IMR-90 (cell line): ENCODE results near the gene BSND. TPM values are rescaled to one million over a fixed set of nuclear protein-coding genes. Genes with fewer than 3 reads are reported as not detected.

ENCODE experiments used
- ATAC-seq: fragments of 200-7000 bp; cut with Tn5 transposase; 2 replicates; pipeline ENCODE4 v1.9.1; 2020; ENCODE audit warnings: low read depth, mild to moderate bottlenecking, moderate library complexity
- BruUV-seq: library from RNA; stranded (reverse); fragments of 400-500 nt; replicated peaks from 2 replicates; lab custom pipeline; 2021; lab: Mats Ljungman, UMichigan
- CTCF ChIA-PET: fragments of 300-600 bp; formaldehyde crosslinking; extraction: SDS; loops from one replicate; lab custom pipeline; 2021; ENCODE audit warnings: antibody characterized with exemption; lab: Yijun Ruan, JAX
- POLR2A ChIA-PET: fragments of 300-600 bp; sonication (Branson Sonifier 250); formaldehyde crosslinking; loops from one replicate; lab custom pipeline; 2022; ENCODE audit warnings: antibody characterized with exemption; ENCODE audit not compliant: unreplicated experiment; lab: Charles Lee
- DNase-seq: peaks from one replicate; pipeline ENCODE4 v3.0.0; 2013
- H2AFZ ChIP-seq: replicated peaks from 2 replicates; pipeline ENCODE3; 2013; ENCODE audit warnings: low read length, mild to moderate bottlenecking; ENCODE audit not compliant: poor library complexity
- H2AK5ac ChIP-seq: 2 replicates; pipeline ENCODE4 v1.6.1; 2013; ENCODE audit warnings: low read depth, low read length, inconsistent platforms
- H2AK9ac ChIP-seq: replicated peaks from 2 replicates; pipeline ENCODE3; 2013; ENCODE audit warnings: mild to moderate bottlenecking, low read depth, low read length, moderate library complexity; ENCODE audit not compliant: poor library complexity
- H2BK120ac ChIP-seq: 2 replicates; pipeline ENCODE4 v1.6.1; 2013; ENCODE audit warnings: low read depth, low read length, inconsistent platforms
- H2BK15ac ChIP-seq: 3 replicates; pipeline ENCODE4 v1.6.1; 2013; ENCODE audit warnings: low read depth, low read length, inconsistent platforms
- H2BK20ac ChIP-seq: 2 replicates; pipeline ENCODE4 v1.6.1; 2013; ENCODE audit warnings: low read depth, mild to moderate bottlenecking, inconsistent platforms, low read length, moderate library complexity
- H2BK5ac ChIP-seq: 2 replicates; pipeline ENCODE4 v1.6.1; 2013; ENCODE audit warnings: mild to moderate bottlenecking, low read depth, low read length, inconsistent platforms; ENCODE audit not compliant: poor library complexity, severe bottlenecking
- H3K14ac ChIP-seq: replicated peaks from 2 replicates; pipeline ENCODE4 v1.6.1; 2013; ENCODE audit warnings: low read depth, low read length, inconsistent platforms
- H3K18ac ChIP-seq: 2 replicates; pipeline ENCODE4 v1.6.1; 2013; ENCODE audit warnings: low read depth, low read length, control low read depth
- H3K23ac ChIP-seq: 2 replicates; pipeline ENCODE4 v1.6.1; 2013; ENCODE audit warnings: low read depth, low read length, inconsistent platforms
- H3K27ac ChIP-seq: 2 replicates; pipeline ENCODE4 v1.5.1; 2013; ENCODE audit warnings: mild to moderate bottlenecking, control low read depth, low read length; ENCODE audit not compliant: insufficient read depth
- H3K27me3 ChIP-seq: 2 replicates; pipeline ENCODE4 v1.6.1; 2013; ENCODE audit warnings: low read length; ENCODE audit not compliant: control insufficient read depth, insufficient read depth
- H3K36me3 ChIP-seq: 2 replicates; pipeline ENCODE4 v1.6.1; 2013; ENCODE audit warnings: low read length, mixed read lengths; ENCODE audit not compliant: control insufficient read depth, insufficient read depth
- H3K4ac ChIP-seq: 2 replicates; pipeline ENCODE4 v1.6.1; 2013; ENCODE audit warnings: low read depth, low read length, inconsistent platforms
- H3K4me1 ChIP-seq: 2 replicates; pipeline ENCODE4 v1.6.1; 2013; ENCODE audit warnings: low read length, mixed read lengths; ENCODE audit not compliant: control insufficient read depth, insufficient read depth
- H3K4me2 ChIP-seq: 2 replicates; pipeline ENCODE4 v1.6.1; 2013; ENCODE audit warnings: low read depth, mild to moderate bottlenecking, control low read depth, low read length, moderate library complexity
- H3K4me3 ChIP-seq: 2 replicates; pipeline ENCODE4 v1.5.1; 2013; ENCODE audit warnings: low read depth, mild to moderate bottlenecking, control low read depth, low read length, moderate library complexity; ENCODE audit not compliant: insufficient read depth
- H3K56ac ChIP-seq: 2 replicates; pipeline ENCODE4 v1.6.1; 2013; ENCODE audit warnings: low read length, inconsistent platforms; ENCODE audit not compliant: insufficient read depth; ENCODE audit errors: extremely low read depth
- H3K79me1 ChIP-seq, 2 experiments: 2 replicates each; pipeline ENCODE4 v1.6.1; 2013; ENCODE audit warnings: low read length in 2 of 2, inconsistent platforms in 1 of 2, low read depth in 1 of 2
- H3K9ac ChIP-seq: 2 replicates; pipeline ENCODE4 v1.6.1; 2013; ENCODE audit warnings: low read depth, low read length, control low read depth
- H3K9me1 ChIP-seq: 2 replicates; pipeline ENCODE4 v1.6.1; 2013; ENCODE audit warnings: low read length, inconsistent platforms; ENCODE audit not compliant: insufficient read depth
- H3K9me3 ChIP-seq: 2 replicates; pipeline ENCODE4 v1.6.1; 2013; ENCODE audit warnings: low read length; ENCODE audit not compliant: control insufficient read depth, insufficient read depth
- H4K20me1 ChIP-seq: 2 replicates; pipeline ENCODE4 v1.6.1; 2013; ENCODE audit warnings: low read length, inconsistent platforms; ENCODE audit not compliant: insufficient read depth
- H4K5ac ChIP-seq: 2 replicates; pipeline ENCODE4 v1.6.1; 2013; ENCODE audit warnings: mild to moderate bottlenecking, low read depth, low read length, control low read depth
- H4K8ac ChIP-seq, 2 experiments: 2 replicates each; pipeline ENCODE4 v1.6.1; 2013; ENCODE audit warnings: low read depth in 2 of 2, low read length in 2 of 2, control low read depth in 1 of 2, inconsistent platforms in 1 of 2
- H4K91ac ChIP-seq: 2 replicates; pipeline ENCODE4 v1.6.1; 2013; ENCODE audit warnings: low read depth, low read length, inconsistent platforms; ENCODE audit not compliant: insufficient read depth
- CEBPB ChIP-seq: IDR thresholded peaks from 2 replicates; pipeline ENCODE4 v1.6.1; 2012; ENCODE audit warnings: low read depth, low read length, improper control_type of control experiment
- ELK1 ChIP-seq: fragments of 150-350 bp; IDR thresholded peaks from 2 replicates; pipeline ENCODE4 v1.6.1; 2016; ENCODE audit warnings: low read depth, mild to moderate bottlenecking, low read length, moderate library complexity, borderline replicate concordance
- MAFK ChIP-seq: IDR thresholded peaks from 2 replicates; pipeline ENCODE4 v1.6.1; 2012; ENCODE audit warnings: low read depth, low read length, improper control_type of control experiment
- POLR2A ChIP-seq: IDR thresholded peaks from 2 replicates; pipeline ENCODE4 v1.6.1; 2012; ENCODE audit warnings: mild to moderate bottlenecking, low read depth, low read length
- RCOR1 ChIP-seq: IDR thresholded peaks from 2 replicates; pipeline ENCODE4 v1.6.1; 2012; ENCODE audit warnings: mild to moderate bottlenecking, low read length, improper control_type of control experiment; ENCODE audit not compliant: insufficient replicate concordance
- RFX5 ChIP-seq: IDR thresholded peaks from 2 replicates; pipeline ENCODE4 v1.8.0; 2012; ENCODE audit warnings: low read depth, mild to moderate bottlenecking, low read length, moderate library complexity
- SMC3 ChIP-seq: fragments of 150-350 bp; IDR thresholded peaks from 2 replicates; pipeline ENCODE4 v1.6.1; 2016; ENCODE audit warnings: low read depth, mild to moderate bottlenecking, antibody characterized with exemption, low read length, moderate library complexity
- WGBS, 2 experiments: methylation state at CpG; one replicate each; pipeline versions ENCODE4 v1.1.5 to v1.1.7; 2013; ENCODE audit warnings: missing lambda C conversion rate in 2 of 2; ENCODE audit not compliant: insufficient read length in 1 of 2; ENCODE audit errors: extremely low coverage in 2 of 2; 5-methylcytosine and 5-hydroxymethylcytosine counted together
- dilution Hi-C: fragments of 300-500 bp; cut with HindIII; formaldehyde crosslinking; loops from one replicate; pipeline ENCODE4 v1.14.3; 2018; ENCODE audit warnings: low sequenced_read_pairs; ENCODE audit not compliant: unreplicated experiment
- in situ Hi-C: fragments of 300-500 bp; cut with MboI; formaldehyde crosslinking; loops from 3 replicates; pipeline ENCODE4 v1.14.3; 2019; ENCODE audit warnings: low sequenced_read_pairs, inconsistent platforms, mixed read lengths
- intact Hi-C: fragments of 100-400 bp; cut with micrococcal nuclease; formaldehyde crosslinking; loops from 2 replicates; pipeline ENCODE4 v1.10.0; 2022
- polyA plus RNA-seq, 3 experiments: library from polyadenylated mRNA; depleted of rRNA; stranded (reverse); fragments of >200 nt; gene quantifications; 2 replicates each; pipeline ENCODE4 v1.2.3, GENCODE V29; 2012; ENCODE audit warnings: low replicate concordance in 1 of 3
- total RNA-seq: library from RNA; depleted of rRNA; stranded (reverse); fragments of >200 nt; gene quantifications from 2 replicates; pipeline ENCODE4 v1.2.3, GENCODE V29; 2012

Gene BSND
- total and polyA plus RNA-seq, 2 of the 4 experiments (the other 2 are of a cell fraction): not detected

GRCh38 chr1:55048453-55049270 is 49.9 kb downstream of the BSND start:
- Histone ChIP-seq H3K23ac (no peak overlapping the region), H2AFZ (no peak overlapping the region), H2BK5ac (no peak overlapping the region), H3K36me3 (no peaks in the 10 kb centered on the region), H2BK20ac (no peak overlapping the region), H4K8ac (no peak overlapping the region), H3K18ac (no peak overlapping the region), H3K27ac (no peak overlapping the region), H3K4ac (no peak overlapping the region), H3K9me3 (no peaks in the 10 kb centered on the region), H3K9me1 (no peaks in the 10 kb centered on the region), H3K4me3 (no peak overlapping the region), H3K79me1 (no peaks in the 10 kb centered on the region), H3K56ac (no peak overlapping the region), H2AK5ac (no peak overlapping the region), H3K9ac (no peak overlapping the region), H3K27me3 (peaks cover 48% of the 10 kb centered on the region), H3K4me1 (no peaks in the 10 kb centered on the region), H3K4me2 (no peak overlapping the region), H2BK120ac (no peak overlapping the region), H2BK15ac (no peak overlapping the region), H4K5ac (no peak overlapping the region), H4K91ac (no peak overlapping the region), H3K14ac (no peak overlapping the region), H4K20me1 (no peaks in the 10 kb centered on the region), H2AK9ac (no peak overlapping the region)
- DNase-seq (no peak), ATAC-seq (no peak; the same call in 1 of the 2 replicates)
- dilution Hi-C loops (no loop called here), intact Hi-C loops (no loop called here), in situ Hi-C loops (no loop called here)
- POLR2A ChIA-PET: no interaction called here
- CTCF ChIA-PET: no interaction called here
- no TSS peak for BruUV-seq
- TF ChIP-seq RCOR1 (no peak), ELK1 (no peak), CEBPB (no peak), POLR2A (no peak), RFX5 (no peak), MAFK (no peak), SMC3 (no peak)
- 80% methylated on average over 3 of the region's 11 CpGs; no CpG with 5 or more reads in 1 of the 2 experiments for WGBS, 2 experiments
